ENCODE results near the gene GSTM2. TPM values are rescaled to one million over a fixed set of nuclear protein-coding genes. Genes with fewer than 3 reads are reported as not detected.

The GSTM2 gene
- total and polyA plus RNA-seq, 2 of the 4 experiments (the other 2 are of a cell fraction) = 10.2 to 85.5 TPM

DNA sequence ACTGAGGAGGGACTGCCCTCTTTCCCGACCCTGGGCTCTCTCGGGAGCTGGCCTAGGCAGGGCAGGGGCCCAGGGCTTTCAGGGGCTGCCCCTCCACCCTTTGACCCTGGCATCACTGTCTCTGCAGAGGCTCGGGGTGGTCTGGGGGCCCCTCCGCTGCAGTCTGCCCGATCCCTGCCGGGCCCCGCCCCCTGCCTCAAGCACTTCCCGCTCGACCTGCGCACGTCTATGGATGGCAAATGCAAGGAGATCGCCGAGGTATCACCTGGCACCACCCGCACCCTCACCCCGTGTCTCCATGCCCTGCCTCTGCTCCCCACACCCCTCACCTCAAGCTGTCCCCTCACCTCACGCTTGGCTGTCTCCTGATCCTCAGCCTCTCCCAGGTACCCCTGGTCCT is 42.7 kb upstream of the GSTM2 start:
- Histone ChIP-seq H4K91ac (ENCODE audit: insufficient read depth, low read depth, low read length) (no peak overlapping the region), H3K36me3 (ENCODE audit: control insufficient read depth, insufficient read depth, low read length) (peaks cover 44% of the 10 kb centered on the region), H3K9me3 (ENCODE audit: control insufficient read depth, insufficient read depth, low read length) (no peaks in the 10 kb centered on the region), H2AK9ac (replicated peaks; ENCODE audit: low read depth, low read length, poor library complexity) (no peak overlapping the region), H2BK120ac (ENCODE audit: low read depth, low read length) (no peak overlapping the region), H3K9ac (ENCODE audit: low read depth, low read length) (no peak overlapping the region), H3K56ac (ENCODE audit: extremely low read depth, insufficient read depth, low read length) (no peak overlapping the region), H2BK5ac (ENCODE audit: low read depth, low read length, poor library complexity, severe bottlenecking) (no peak overlapping the region), H3K4me1 (ENCODE audit: control insufficient read depth, insufficient read depth, low read length) (peaks cover 31% of the 10 kb centered on the region), H3K18ac (ENCODE audit: low read depth, low read length) (no peak overlapping the region), H4K20me1 (ENCODE audit: insufficient read depth, low read length) (peaks cover 63% of the 10 kb centered on the region), H3K23ac (ENCODE audit: low read depth, low read length) (no peak overlapping the region), H3K27ac (ENCODE audit: insufficient read depth, low read length) (no peak overlapping the region; the same call in 1 of the 2 replicates), H3K9me1 (ENCODE audit: insufficient read depth, low read length) (peaks cover 14% of the 10 kb centered on the region; the same call in 1 of the 2 replicates), H2AK5ac (ENCODE audit: low read depth, low read length) (no peak overlapping the region), H3K27me3 (ENCODE audit: control insufficient read depth, insufficient read depth, low read length) (no peaks in the 10 kb centered on the region), H2AFZ (replicated peaks; ENCODE audit: low read length, poor library complexity) (peak overlapping the region; percentile 58), H4K5ac (ENCODE audit: low read depth, low read length) (no peak overlapping the region), H2BK20ac (ENCODE audit: low read depth, low read length) (no peak overlapping the region), H2BK15ac (ENCODE audit: low read depth, low read length) (no peak overlapping the region), H4K8ac (ENCODE audit: low read depth in 2 of 2, low read length in 2 of 2) (no peak overlapping the region), H3K79me1 (ENCODE audit: low read depth in 1 of 2, low read length in 2 of 2) (peaks cover 14 to 79% of the 10 kb centered on the region in 2 experiments), H3K4me3 (ENCODE audit: insufficient read depth, low read depth, low read length) (no peak overlapping the region), H3K14ac (replicated peaks; ENCODE audit: low read depth, low read length) (no peak overlapping the region), H3K4ac (ENCODE audit: low read depth, low read length) (no peak overlapping the region), H3K4me2 (ENCODE audit: low read depth, low read length) (no peak overlapping the region)
- CTCF ChIA-PET = interaction anchor here (0.5 kb wide), 2 partner anchors 14 to 1924 kb away, joined by 5 to 6 read pairs; no protein-coding TSS in a partner anchor
- DNase-seq (no peak), ATAC-seq (ENCODE audit: low read depth) (no peak)
- no peak for TF ChIP-seq RCOR1 (IDR thresholded peaks at IDR 0.05; ENCODE audit: insufficient replicate concordance, low read length)
- TF ChIP-seq MAFK (IDR thresholded peaks at IDR 0.05; ENCODE audit: low read depth, low read length) = no peak
- no peak for TF ChIP-seq MXI1 (IDR thresholded peaks at IDR 0.05; ENCODE audit: borderline replicate concordance, low read depth, low read length)
- no peak for TF ChIP-seq RFX5 (IDR thresholded peaks at IDR 0.05; ENCODE audit: low read depth, low read length)
- TF ChIP-seq, protein P1, sequence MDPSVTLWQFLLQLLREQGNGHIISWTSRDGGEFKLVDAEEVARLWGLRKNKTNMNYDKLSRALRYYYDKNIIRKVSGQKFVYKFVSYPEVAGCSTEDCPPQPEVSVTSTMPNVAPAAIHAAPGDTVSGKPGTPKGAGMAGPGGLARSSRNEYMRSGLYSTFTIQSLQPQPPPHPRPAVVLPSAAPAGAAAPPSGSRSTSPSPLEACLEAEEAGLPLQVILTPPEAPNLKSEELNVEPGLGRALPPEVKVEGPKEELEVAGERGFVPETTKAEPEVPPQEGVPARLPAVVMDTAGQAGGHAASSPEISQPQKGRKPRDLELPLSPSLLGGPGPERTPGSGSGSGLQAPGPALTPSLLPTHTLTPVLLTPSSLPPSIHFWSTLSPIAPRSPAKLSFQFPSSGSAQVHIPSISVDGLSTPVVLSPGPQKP (IDR thresholded peaks at IDR 0.05; ENCODE audit: borderline replicate concordance, low read depth, low read length) = no peak
- no peak for TF ChIP-seq MAZ (IDR thresholded peaks at IDR 0.05; ENCODE audit: borderline replicate concordance, low read depth, low read length)
- TF ChIP-seq FOS (IDR thresholded peaks at IDR 0.05; ENCODE audit: low read depth, low read length) = no peak
- TF ChIP-seq RAD21 (IDR thresholded peaks at IDR 0.05; ENCODE audit: low read length) = no peak
- TF ChIP-seq BHLHE40 (IDR thresholded peaks at IDR 0.05; ENCODE audit: low read depth, low read length) = no peak
- no peak for TF ChIP-seq CEBPB (IDR thresholded peaks at IDR 0.05; ENCODE audit: low read depth, low read length)
- TF ChIP-seq SMC3 (IDR thresholded peaks at IDR 0.05; ENCODE audit: low read depth, low read length) = no peak
- no peak for TF ChIP-seq CHD1 (IDR thresholded peaks at IDR 0.05; ENCODE audit: low read depth, low read length)
- TF ChIP-seq POLR2A (IDR thresholded peaks at IDR 0.05; ENCODE audit: low read depth, low read length) = no peak
- TF ChIP-seq, protein P2, sequence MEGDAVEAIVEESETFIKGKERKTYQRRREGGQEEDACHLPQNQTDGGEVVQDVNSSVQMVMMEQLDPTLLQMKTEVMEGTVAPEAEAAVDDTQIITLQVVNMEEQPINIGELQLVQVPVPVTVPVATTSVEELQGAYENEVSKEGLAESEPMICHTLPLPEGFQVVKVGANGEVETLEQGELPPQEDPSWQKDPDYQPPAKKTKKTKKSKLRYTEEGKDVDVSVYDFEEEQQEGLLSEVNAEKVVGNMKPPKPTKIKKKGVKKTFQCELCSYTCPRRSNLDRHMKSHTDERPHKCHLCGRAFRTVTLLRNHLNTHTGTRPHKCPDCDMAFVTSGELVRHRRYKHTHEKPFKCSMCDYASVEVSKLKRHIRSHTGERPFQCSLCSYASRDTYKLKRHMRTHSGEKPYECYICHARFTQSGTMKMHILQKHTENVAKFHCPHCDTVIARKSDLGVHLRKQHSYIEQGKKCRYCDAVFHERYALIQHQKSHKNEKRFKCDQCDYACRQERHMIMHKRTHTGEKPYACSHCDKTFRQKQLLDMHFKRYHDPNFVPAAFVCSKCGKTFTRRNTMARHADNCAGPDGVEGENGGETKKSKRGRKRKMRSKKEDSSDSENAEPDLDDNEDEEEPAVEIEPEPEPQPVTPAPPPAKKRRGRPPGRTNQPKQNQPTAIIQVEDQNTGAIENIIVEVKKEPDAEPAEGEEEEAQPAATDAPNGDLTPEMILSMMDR (conservative IDR thresholded peaks at IDR 0.05; ENCODE audit: low read depth, low read length) = no peak
- TF ChIP-seq NFE2L2 (IDR thresholded peaks at IDR 0.05; ENCODE audit: low read depth, low read length) = no peak
- TF ChIP-seq, protein P3, sequence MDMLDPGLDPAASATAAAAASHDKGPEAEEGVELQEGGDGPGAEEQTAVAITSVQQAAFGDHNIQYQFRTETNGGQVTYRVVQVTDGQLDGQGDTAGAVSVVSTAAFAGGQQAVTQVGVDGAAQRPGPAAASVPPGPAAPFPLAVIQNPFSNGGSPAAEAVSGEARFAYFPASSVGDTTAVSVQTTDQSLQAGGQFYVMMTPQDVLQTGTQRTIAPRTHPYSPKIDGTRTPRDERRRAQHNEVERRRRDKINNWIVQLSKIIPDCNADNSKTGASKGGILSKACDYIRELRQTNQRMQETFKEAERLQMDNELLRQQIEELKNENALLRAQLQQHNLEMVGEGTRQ (IDR thresholded peaks at IDR 0.05; ENCODE audit: low read depth, low read length) = no peak
- intact Hi-C loops (cut with micrococcal nuclease) = loop anchor here (10.0 kb wide), 1 partner anchor 340 kb away; the partner anchor contains the start of gene PSRC1
- POLR2A ChIA-PET (ENCODE audit: unreplicated experiment) = no interaction called here
- no TSS peak for BruUV-seq (replicated peaks)
- in situ Hi-C loops (cut with MboI; ENCODE audit: low sequenced_read_pairs) = no loop called here
- dilution Hi-C loops (cut with HindIII; ENCODE audit: low sequenced_read_pairs, unreplicated experiment) = no loop called here
- WGBS, 2 experiments (ENCODE audit: extremely low coverage in 2 of 2, insufficient read length in 1 of 2) = 67% methylated on average over 12 of the region's 16 CpGs; no CpG with 5 or more reads in 1 of the 2 experiments
